Breast epithelium (tissue), 3 donors: ENCODE measurements around the gene PICALM.

Experiments used
- CTCF ChIP-seq, 3 donors: fragments of 450-650 bp; IDR thresholded peaks; one replicate each; pipeline ENCODE4 v1.5.1; 2016 to 2017; ENCODE audit warnings: antibody characterized with exemption in 3 of 3, mild to moderate bottlenecking in 3 of 3, moderate library complexity in 3 of 3
- POLR2A ChIP-seq: fragments of 450-650 bp; IDR thresholded peaks from one replicate; pipeline ENCODE4 v1.6.1; 2016; ENCODE audit warnings: antibody characterized with exemption, mild to moderate bottlenecking, moderate library complexity
- POLR2AphosphoS5 ChIP-seq, 3 donors: sonication (generic); formaldehyde crosslinking; IDR thresholded peaks; one replicate each; pipeline ENCODE4 v1.6.1; 2017; ENCODE audit warnings: antibody characterized with exemption in 3 of 3

GRCh38 chr11:86046116-86046515 is 22.8 kb downstream of the PICALM start:
- TF ChIP-seq CTCF (IDR thresholded peaks at IDR 0.05): no peak
- no peak for TF ChIP-seq POLR2A
- TF ChIP-seq POLR2AphosphoS5 (IDR thresholded peaks at IDR 0.05): no peak
